DOHH2 (cell line): ENCODE measurements around the gene AFAP1.

Experiments
- EZH2phosphoT487 ChIP-seq: fragments of 200-600 bp; sonication (generic); IDR thresholded peaks from 2 replicates; pipeline ENCODE4 v1.6.1; 2017; ENCODE audit warnings: borderline replicate concordance, mild to moderate bottlenecking, antibody characterized with exemption, low read length, moderate library complexity, mixed read lengths
- TF ChIP-seq, protein P1 (sequence below): fragments of 200-600 bp; sonication (generic); IDR thresholded peaks from one replicate; pipeline ENCODE4 v1.5.1; 2014; ENCODE audit warnings: antibody characterized with exemption, mild to moderate bottlenecking, low read depth, low read length; ENCODE audit not compliant: poor library complexity, severe bottlenecking

DNA sequence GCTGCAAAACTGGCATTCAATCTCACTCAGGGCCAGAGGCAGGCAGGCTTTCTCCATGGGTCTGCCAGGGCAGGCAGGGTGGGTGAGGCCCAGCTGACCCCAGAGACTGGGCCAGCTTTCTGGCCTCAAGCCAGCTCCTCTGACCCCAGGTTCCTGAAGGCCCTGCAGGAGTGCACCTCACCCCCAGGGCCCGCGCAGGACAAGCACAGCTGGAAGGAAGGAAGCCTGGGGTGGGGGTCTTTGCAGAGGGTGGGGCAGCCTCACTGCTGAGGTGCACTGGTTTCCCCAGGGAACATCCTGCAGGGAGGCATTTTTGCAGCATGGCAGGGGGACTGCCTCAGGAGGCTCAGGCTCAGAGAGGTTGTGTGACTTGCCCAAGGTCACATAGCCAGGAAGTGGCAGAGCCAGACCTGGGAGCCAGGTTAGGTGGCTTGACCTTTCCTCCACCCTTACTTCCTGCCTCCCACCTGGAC lies 31.5 kb upstream of the AFAP1 start:
- TF ChIP-seq, protein P1, sequence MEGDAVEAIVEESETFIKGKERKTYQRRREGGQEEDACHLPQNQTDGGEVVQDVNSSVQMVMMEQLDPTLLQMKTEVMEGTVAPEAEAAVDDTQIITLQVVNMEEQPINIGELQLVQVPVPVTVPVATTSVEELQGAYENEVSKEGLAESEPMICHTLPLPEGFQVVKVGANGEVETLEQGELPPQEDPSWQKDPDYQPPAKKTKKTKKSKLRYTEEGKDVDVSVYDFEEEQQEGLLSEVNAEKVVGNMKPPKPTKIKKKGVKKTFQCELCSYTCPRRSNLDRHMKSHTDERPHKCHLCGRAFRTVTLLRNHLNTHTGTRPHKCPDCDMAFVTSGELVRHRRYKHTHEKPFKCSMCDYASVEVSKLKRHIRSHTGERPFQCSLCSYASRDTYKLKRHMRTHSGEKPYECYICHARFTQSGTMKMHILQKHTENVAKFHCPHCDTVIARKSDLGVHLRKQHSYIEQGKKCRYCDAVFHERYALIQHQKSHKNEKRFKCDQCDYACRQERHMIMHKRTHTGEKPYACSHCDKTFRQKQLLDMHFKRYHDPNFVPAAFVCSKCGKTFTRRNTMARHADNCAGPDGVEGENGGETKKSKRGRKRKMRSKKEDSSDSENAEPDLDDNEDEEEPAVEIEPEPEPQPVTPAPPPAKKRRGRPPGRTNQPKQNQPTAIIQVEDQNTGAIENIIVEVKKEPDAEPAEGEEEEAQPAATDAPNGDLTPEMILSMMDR, result no peak
- no peak for TF ChIP-seq EZH2phosphoT487
